OCI-LY7 (cell line): ENCODE data around the gene PHF12.

Source experiments
- EZH2phosphoT487 ChIP-seq: fragments of 200-600 bp; sonication (generic); IDR thresholded peaks from 2 replicates; pipeline ENCODE4 v1.6.1; 2018; ENCODE audit warnings: low read depth, borderline replicate concordance, mild to moderate bottlenecking, mixed run types, antibody characterized with exemption, low read length, moderate library complexity, mixed read lengths
- TF ChIP-seq, protein P1 (sequence below): fragments of 200-600 bp; sonication (generic); conservative IDR thresholded peaks from 2 replicates; pipeline ENCODE4 v1.5.1; 2014; ENCODE audit warnings: mild to moderate bottlenecking, antibody characterized with exemption, low read length, moderate library complexity, mixed read lengths

DNA sequence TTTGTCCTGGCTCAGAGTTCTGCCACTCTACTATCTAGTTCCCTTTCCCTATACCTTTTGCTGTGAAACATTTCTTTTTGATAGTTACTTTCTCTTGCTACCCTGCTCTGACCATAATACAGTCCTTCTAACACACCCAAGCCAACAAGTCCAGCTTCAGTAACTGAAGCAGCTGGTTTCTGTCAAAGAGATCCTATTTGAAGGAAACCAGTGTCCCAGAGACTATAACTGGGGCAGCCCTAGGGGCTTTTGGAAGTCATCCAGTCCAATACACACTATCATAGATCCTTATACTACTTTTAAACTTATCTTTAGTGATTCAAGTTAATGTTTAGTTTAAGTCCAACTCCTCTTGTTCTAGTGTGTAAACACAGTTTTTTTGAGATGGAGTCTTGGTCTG lies 31.1 kb downstream of the PHF12 start:
- TF ChIP-seq, protein P1, sequence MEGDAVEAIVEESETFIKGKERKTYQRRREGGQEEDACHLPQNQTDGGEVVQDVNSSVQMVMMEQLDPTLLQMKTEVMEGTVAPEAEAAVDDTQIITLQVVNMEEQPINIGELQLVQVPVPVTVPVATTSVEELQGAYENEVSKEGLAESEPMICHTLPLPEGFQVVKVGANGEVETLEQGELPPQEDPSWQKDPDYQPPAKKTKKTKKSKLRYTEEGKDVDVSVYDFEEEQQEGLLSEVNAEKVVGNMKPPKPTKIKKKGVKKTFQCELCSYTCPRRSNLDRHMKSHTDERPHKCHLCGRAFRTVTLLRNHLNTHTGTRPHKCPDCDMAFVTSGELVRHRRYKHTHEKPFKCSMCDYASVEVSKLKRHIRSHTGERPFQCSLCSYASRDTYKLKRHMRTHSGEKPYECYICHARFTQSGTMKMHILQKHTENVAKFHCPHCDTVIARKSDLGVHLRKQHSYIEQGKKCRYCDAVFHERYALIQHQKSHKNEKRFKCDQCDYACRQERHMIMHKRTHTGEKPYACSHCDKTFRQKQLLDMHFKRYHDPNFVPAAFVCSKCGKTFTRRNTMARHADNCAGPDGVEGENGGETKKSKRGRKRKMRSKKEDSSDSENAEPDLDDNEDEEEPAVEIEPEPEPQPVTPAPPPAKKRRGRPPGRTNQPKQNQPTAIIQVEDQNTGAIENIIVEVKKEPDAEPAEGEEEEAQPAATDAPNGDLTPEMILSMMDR, result no peak
- TF ChIP-seq EZH2phosphoT487, result no peak
